Naive thymus-derived CD4-positive, alpha-beta T cell (primary cell): ENCODE results near the gene TOM1L2. TPM values are rescaled to one million over a fixed set of nuclear protein-coding genes. Genes with fewer than 3 reads are reported as not detected.

Source experiments
- ATAC-seq: fragments of 150-1000 bp; cut with Tn5 transposase; 2 replicates; pipeline ENCODE4 v1.10.0; 2021; ENCODE audit warnings: mild to moderate bottlenecking, moderate library complexity
- CTCF ChIA-PET: fragments of 350-600 bp; sonication (Branson Sonifier 250); formaldehyde crosslinking; loops from one replicate; lab custom pipeline; 2021; ENCODE audit warnings: antibody characterized with exemption; lab: Charles Lee
- POLR2A ChIA-PET: fragments of 350-600 bp; sonication (Branson Sonifier 250); formaldehyde crosslinking; loops from one replicate; lab custom pipeline; 2021; ENCODE audit warnings: antibody characterized with exemption, inconsistent platforms; lab: Charles Lee
- DNase-seq, 9 donors: peaks; one replicate each; pipeline versions ENCODE4 v3.0.0 to v3.0.0-alpha.2; 2020 to 2022; ENCODE audit warnings: mixed read lengths in 1 of 9
- H3K27ac ChIP-seq: one replicate; pipeline ENCODE4 v1.7.0; 2013; ENCODE audit warnings: mild to moderate bottlenecking, low read depth, low read length, moderate library complexity
- H3K27me3 ChIP-seq, 2 donors: one replicate each; pipeline ENCODE4 v1.7.0; 2013; ENCODE audit warnings: low read length in 2 of 2, mild to moderate bottlenecking in 2 of 2, moderate library complexity in 2 of 2; ENCODE audit not compliant: control insufficient read depth in 2 of 2, insufficient read depth in 2 of 2
- H3K36me3 ChIP-seq, 3 experiments: 1 replicate in 2 of 3; 2 replicates in 1 of 3; pipeline ENCODE4 v1.7.0; 2013; ENCODE audit warnings: low read length in 3 of 3, mild to moderate bottlenecking in 3 of 3, moderate library complexity in 1 of 3; ENCODE audit not compliant: insufficient read depth in 3 of 3, control insufficient read depth in 2 of 3
- H3K4me1 ChIP-seq, 2 donors: one replicate each; pipeline ENCODE4 v1.7.0; 2013; ENCODE audit warnings: low read length in 2 of 2, mild to moderate bottlenecking in 2 of 2, moderate library complexity in 1 of 2; ENCODE audit not compliant: control insufficient read depth in 2 of 2, insufficient read depth in 2 of 2
- H3K4me3 ChIP-seq: 2 replicates; pipeline ENCODE4 v1.7.0; 2013; ENCODE audit warnings: mild to moderate bottlenecking, low read length
- H3K9me3 ChIP-seq, 3 experiments: 1 replicate in 2 of 3; 2 replicates in 1 of 3; pipeline ENCODE4 v1.7.0; 2013; ENCODE audit warnings: low read length in 3 of 3; ENCODE audit not compliant: control insufficient read depth in 2 of 3
- H3K27ac Mint-ChIP-seq, 9 donors: one replicate each; pipeline ENCODE4 v1.8.0; 2020 to 2022; ENCODE audit warnings: mixed read lengths in 9 of 9, mild to moderate bottlenecking in 8 of 9, moderate library complexity in 5 of 9, inconsistent platforms in 2 of 9
- H3K27me3 Mint-ChIP-seq, 5 donors: one replicate each; pipeline ENCODE4 v1.8.0; 2021 to 2022; ENCODE audit warnings: mixed read lengths in 5 of 5, mild to moderate bottlenecking in 1 of 5
- H3K36me3 Mint-ChIP-seq, 5 donors: one replicate each; pipeline ENCODE4 v1.8.0; 2020 to 2022; ENCODE audit warnings: mixed read lengths in 5 of 5, mild to moderate bottlenecking in 3 of 5, inconsistent platforms in 1 of 5
- H3K4me1 Mint-ChIP-seq, 7 donors: one replicate each; pipeline ENCODE4 v1.8.0; 2020 to 2022; ENCODE audit warnings: mixed read lengths in 7 of 7, mild to moderate bottlenecking in 3 of 7, inconsistent platforms in 1 of 7
- H3K4me3 Mint-ChIP-seq, 10 donors: one replicate each; pipeline ENCODE4 v1.8.0; 2020 to 2022; ENCODE audit warnings: mild to moderate bottlenecking in 10 of 10, mixed read lengths in 10 of 10, moderate library complexity in 6 of 10, inconsistent platforms in 2 of 10
- H3K9me3 Mint-ChIP-seq, 11 donors: one replicate each; pipeline ENCODE4 v1.8.0; 2020 to 2022; ENCODE audit warnings: mixed read lengths in 11 of 11, mild to moderate bottlenecking in 4 of 11, inconsistent platforms in 1 of 11, moderate library complexity in 1 of 11
- intact Hi-C, 2 donors: fragments of 100-400 bp; cut with micrococcal nuclease; formaldehyde crosslinking; loops; one replicate each; pipeline ENCODE4 v1.15.1; 2023
- polyA plus RNA-seq, 2 donors: library from polyadenylated mRNA; unstranded; fragments of 300-500 nt; fragmentation: Illumina TruSeq; gene quantifications; one replicate each; pipeline ENCODE4 v1.2.3, GENCODE V29; 2021
- total RNA-seq, 6 experiments: library from RNA in 5 of 6; stranded (reverse) in 5 of 6; gene quantifications; 1 replicate in 5 of 6; 2 replicates in 1 of 6; pipeline ENCODE4 v1.2.3 and lab custom pipeline; 2021 to 2026

TOM1L2 gene
- total and polyA plus RNA-seq, 7 experiments from 2014 or later = 6.9 to 84.1 (median 61.0) TPM

GRCh38 chr17:17990282-17990681, 18.1 kb upstream of the TOM1L2 start:
- H3K9me3 ChIP-seq = no peaks in the 10 kb centered on the region
- H3K27ac ChIP-seq = no peak overlapping the region
- Mint-ChIP-seq H3K36me3 (no peaks in the 10 kb centered on the region), H3K4me3 (no peak overlapping the region), H3K27me3 (no peaks in the 10 kb centered on the region), H3K27ac (no peak overlapping the region), H3K9me3 (no peaks in the 10 kb centered on the region), H3K4me1 (peaks cover 0 to 4% (median 0%) of the 10 kb centered on the region in 7 donors)
- no peak for DNase-seq
- no peak overlapping the region for H3K4me3 ChIP-seq
- ATAC-seq = no peak
- no peaks in the 10 kb centered on the region for H3K27me3 ChIP-seq
- H3K4me1 ChIP-seq = no peaks in the 10 kb centered on the region
- H3K36me3 ChIP-seq = no peaks in the 10 kb centered on the region
- intact Hi-C loops = no loop called here
- CTCF ChIA-PET = no interaction called here
- POLR2A ChIA-PET = no interaction called here

- Histone ChIP-seq H3K9me3 (no peaks in the 10 kb centered on the region), H3K27ac (no peak overlapping the region), H3K4me3 (no peak overlapping the region), H3K27me3 (no peaks in the 10 kb centered on the region), H3K4me1 (no peaks in the 10 kb centered on the region), H3K36me3 (no peaks in the 10 kb centered on the region)
- Mint-ChIP-seq H3K27ac (no peak overlapping the region), H3K27me3 (no peaks in the 10 kb centered on the region), H3K4me1 (peaks cover 0 to 4% (median 0%) of the 10 kb centered on the region in 7 donors), H3K9me3 (no peaks in the 10 kb centered on the region), H3K4me3 (no peak overlapping the region), H3K36me3 (no peaks in the 10 kb centered on the region)
- ChIA-PET POLR2A (no interaction called here), CTCF (no interaction called here)
- no peak for DNase-seq
- ATAC-seq = no peak
- intact Hi-C loops = no loop called here
Observed at GRCh38 chr17:17989618-17990017, 17.4 kb upstream of the TOM1L2 start.

GRCh38 chr17:17989081-17989480, 16.9 kb upstream of the TOM1L2 start:
- no peaks in the 10 kb centered on the region for H3K9me3 ChIP-seq
- H3K4me1 ChIP-seq = no peaks in the 10 kb centered on the region
- ChIA-PET CTCF (no interaction called here), POLR2A (no interaction called here)
- no peak overlapping the region for H3K27ac ChIP-seq
- no peaks in the 10 kb centered on the region for H3K36me3 ChIP-seq
- Mint-ChIP-seq H3K9me3 (no peaks in the 10 kb centered on the region), H3K27me3 (no peaks in the 10 kb centered on the region), H3K36me3 (no peaks in the 10 kb centered on the region), H3K27ac (no peak overlapping the region), H3K4me3 (no peak overlapping the region), H3K4me1 (peaks cover 0 to 4% (median 0%) of the 10 kb centered on the region in 7 donors)
- H3K4me3 ChIP-seq = no peak overlapping the region
- ATAC-seq = no peak
- intact Hi-C loops = no loop called here
- H3K27me3 ChIP-seq = no peaks in the 10 kb centered on the region
- no peak for DNase-seq

- Mint-ChIP-seq H3K27me3 (no peaks in the 10 kb centered on the region), H3K27ac (no peak overlapping the region), H3K9me3 (no peaks in the 10 kb centered on the region), H3K4me3 (no peak overlapping the region), H3K36me3 (no peaks in the 10 kb centered on the region), H3K4me1 (peaks cover 0 to 4% (median 0%) of the 10 kb centered on the region in 7 donors)
- POLR2A ChIA-PET = no interaction called here
- no peak overlapping the region for H3K27ac ChIP-seq
- CTCF ChIA-PET = no interaction called here
- no peak for DNase-seq
- H3K4me3 ChIP-seq = no peak overlapping the region
- no peaks in the 10 kb centered on the region for H3K4me1 ChIP-seq
- no peaks in the 10 kb centered on the region for H3K36me3 ChIP-seq
- H3K27me3 ChIP-seq = no peaks in the 10 kb centered on the region
- H3K9me3 ChIP-seq = no peaks in the 10 kb centered on the region
- ATAC-seq = no peak
- intact Hi-C loops = no loop called here
Observed at GRCh38 chr17:17988427-17988945, 16.3 kb upstream of the TOM1L2 start.

GRCh38 chr17:17987901-17988300, 15.7 kb upstream of the TOM1L2 start:
- no peaks in the 10 kb centered on the region for H3K27me3 Mint-ChIP-seq
- no peaks in the 10 kb centered on the region for H3K9me3 Mint-ChIP-seq
- ATAC-seq (no peak), DNase-seq (no peak)
- no peak overlapping the region for H3K27ac ChIP-seq
- no peak overlapping the region for H3K27ac Mint-ChIP-seq
- no peak overlapping the region for H3K4me3 Mint-ChIP-seq
- H3K36me3 ChIP-seq = no peaks in the 10 kb centered on the region
- no peaks in the 10 kb centered on the region for H3K4me1 ChIP-seq
- intact Hi-C loops = no loop called here
- H3K27me3 ChIP-seq = no peaks in the 10 kb centered on the region
- H3K36me3 Mint-ChIP-seq = no peaks in the 10 kb centered on the region
- POLR2A ChIA-PET = no interaction called here
- H3K9me3 ChIP-seq = no peaks in the 10 kb centered on the region
- CTCF ChIA-PET = no interaction called here
- no peak overlapping the region for H3K4me3 ChIP-seq
- H3K4me1 Mint-ChIP-seq = peaks cover 0 to 4% (median 0%) of the 10 kb centered on the region in 7 donors

- CTCF ChIA-PET = no interaction called here
- H3K4me3 Mint-ChIP-seq = no peak overlapping the region
Observed at GRCh38 chr17:17987187-17987896, 15.1 kb upstream of the TOM1L2 start.

GRCh38 chr17:17985555-17985954, 13.4 kb upstream of the TOM1L2 start:
- CTCF ChIA-PET = no interaction called here
- intact Hi-C loops = no loop called here
- Histone ChIP-seq H3K4me1 (no peaks in the 10 kb centered on the region), H3K4me3 (no peak overlapping the region), H3K27me3 (no peaks in the 10 kb centered on the region), H3K9me3 (no peaks in the 10 kb centered on the region), H3K36me3 (no peaks in the 10 kb centered on the region), H3K27ac (no peak overlapping the region)
- DNase-seq (no peak), ATAC-seq (no peak)
- Mint-ChIP-seq H3K27ac (no peak overlapping the region), H3K9me3 (no peaks in the 10 kb centered on the region), H3K4me3 (no peak overlapping the region), H3K36me3 (no peaks in the 10 kb centered on the region), H3K4me1 (peaks cover 0 to 4% (median 0%) of the 10 kb centered on the region in 7 donors), H3K27me3 (no peaks in the 10 kb centered on the region)
- POLR2A ChIA-PET = no interaction called here

More at GRCh38 chr17:17987187-17987896, 15.1 kb upstream of the TOM1L2 start:
- Mint-ChIP-seq H3K27ac (no peak overlapping the region), H3K4me1 (peaks cover 0 to 4% (median 0%) of the 10 kb centered on the region in 7 donors), H3K27me3 (no peaks in the 10 kb centered on the region), H3K36me3 (no peaks in the 10 kb centered on the region), H3K9me3 (no peaks in the 10 kb centered on the region)
- Histone ChIP-seq H3K4me1 (no peaks in the 10 kb centered on the region), H3K9me3 (no peaks in the 10 kb centered on the region), H3K27me3 (no peaks in the 10 kb centered on the region), H3K4me3 (no peak overlapping the region), H3K36me3 (no peaks in the 10 kb centered on the region), H3K27ac (no peak overlapping the region)
- intact Hi-C loops = no loop called here
- no peak for ATAC-seq
- POLR2A ChIA-PET = no interaction called here
- DNase-seq = no peak
